GM18867 (cell line): ENCODE results near the gene CPPED1.

Experiments
- ATAC-seq: cut with Tn5 transposase; IDR thresholded peaks from one replicate; pipeline ENCODE4 v1.9.1; 2021; ENCODE audit warnings: mild to moderate bottlenecking, moderate library complexity; ENCODE audit not compliant: unreplicated experiment

The CPPED1 gene

GRCh38 chr16:12740986-12741610 lies 62.6 kb downstream of the CPPED1 start:
- ATAC-seq = no peak

- no peak for ATAC-seq
Measured at GRCh38 chr16:12739738-12740137, 63.9 kb downstream of the CPPED1 start.

- no peak for ATAC-seq
Measured at GRCh38 chr16:12737563-12737962, 66.1 kb downstream of the CPPED1 start.

- no peak for ATAC-seq
Measured at GRCh38 chr16:12735805-12736204, 67.9 kb downstream of the CPPED1 start.

GRCh38 chr16:12732600-12732999 lies 71.1 kb downstream of the CPPED1 start:
- no peak for ATAC-seq

GRCh38 chr16:12729448-12729847 lies 74.2 kb downstream of the CPPED1 start:
- no peak for ATAC-seq

- no peak for ATAC-seq
Measured at GRCh38 chr16:12728469-12728868, 75.2 kb downstream of the CPPED1 start.

GRCh38 chr16:12724226-12724625 lies 79.5 kb downstream of the CPPED1 start:
- ATAC-seq = no peak

- ATAC-seq = no peak
Measured at GRCh38 chr16:12723681-12724080, 80.0 kb downstream of the CPPED1 start.

GRCh38 chr16:12721841-12722421 lies 81.8 kb downstream of the CPPED1 start:
- ATAC-seq = no peak

GRCh38 chr16:12719972-12720371 lies 83.7 kb downstream of the CPPED1 start:
- no peak for ATAC-seq

GRCh38 chr16:12716658-12717057 lies 87.0 kb downstream of the CPPED1 start:
- ATAC-seq = no peak

- ATAC-seq = no peak
Measured at GRCh38 chr16:12709807-12710206, 93.9 kb downstream of the CPPED1 start.

GRCh38 chr16:12708266-12708665 lies 95.4 kb downstream of the CPPED1 start:
- ATAC-seq = no peak

- no peak for ATAC-seq
Measured at GRCh38 chr16:12706628-12707027, 97.1 kb downstream of the CPPED1 start.

GRCh38 chr16:12704492-12705111 lies 99.1 kb downstream of the CPPED1 start:
- ATAC-seq = no peak

- no peak for ATAC-seq
Measured at GRCh38 chr16:12703935-12704334, 99.8 kb downstream of the CPPED1 start.

- ATAC-seq = no peak
Measured at GRCh38 chr16:12700161-12700560, 103.5 kb downstream of the CPPED1 start.

GRCh38 chr16:12699161-12699560 lies 104.5 kb downstream of the CPPED1 start:
- ATAC-seq = no peak

- no peak for ATAC-seq
Measured at GRCh38 chr16:12697437-12697836, 106.2 kb downstream of the CPPED1 start.

- ATAC-seq = no peak
Measured at GRCh38 chr16:12695454-12695853, 108.2 kb downstream of the CPPED1 start.

GRCh38 chr16:12690024-12690423 lies 113.7 kb downstream of the CPPED1 start:
- ATAC-seq = no peak
